ENCODE results near the gene GPX3. TPM values are rescaled to one million over a fixed set of nuclear protein-coding genes. Genes with fewer than 3 reads are reported as not detected.

The GPX3 gene
- total and polyA plus RNA-seq, 10 of the 15 experiments (the other 5 are each of a cell fraction or from before 2014, with no cell fraction given), result 0.04 to 1.0 (median 0.15) TPM; not detected in 3

- no peak overlapping the region for H3K4me2 ChIP-seq (ENCODE audit: control insufficient read depth, insufficient read depth)
- intact Hi-C loops (cut with micrococcal nuclease; ENCODE audit: unreplicated experiment), result no loop called here
- RAD21 ChIA-PET (ENCODE audit: unreplicated experiment), result interaction anchor here (1.7 kb wide), 1 partner anchor 90 kb away, joined by 5 read pairs; no protein-coding TSS in a partner anchor
- WGBS (ENCODE audit: insufficient coverage, insufficient replicate concordance, low lambda C conversion rate, missing lambda C conversion rate), result 91% methylated on average over 9 of the region's 9 CpGs
- POLR2A ChIA-PET, result no interaction called here
- H3K79me2 ChIP-seq (ENCODE audit: control insufficient read depth, insufficient read depth, low read length), result no peaks in the 10 kb centered on the region
- ATAC-seq (no peak), DNase-seq (ENCODE audit: low read depth, low spot score) (no peak), FAIRE-seq (no peak)
- no TSS peak for BruUV-seq (replicated peaks)
- no peak overlapping the region for H2AFZ ChIP-seq (ENCODE audit: control insufficient read depth, low read depth, low read length)
- H4K20me1 ChIP-seq (ENCODE audit: control insufficient read depth, insufficient read depth), result no peaks in the 10 kb centered on the region; the same call in 1 of the 2 replicates
- TF ChIP-seq FOS (IDR thresholded peaks at IDR 0.05; ENCODE audit: borderline replicate concordance, extremely low read depth, insufficient read length) (no peak), NFYA (IDR thresholded peaks at IDR 0.05; ENCODE audit: borderline replicate concordance, low read depth, low read length) (no peak), PML (IDR thresholded peaks at IDR 0.05; ENCODE audit: low read length) (0 out of 2 replicates have a peak, but pooled peaks have one; percentile 19), MTA3 (IDR thresholded peaks at IDR 0.05; ENCODE audit: borderline replicate concordance, low read length) (0 out of 2 replicates have a peak, but pooled peaks have one; percentile 21), PAX5 (IDR thresholded peaks at IDR 0.05; ENCODE audit: borderline replicate concordance, low read depth, low read length) (no peak), ZNF274 (IDR thresholded peaks at IDR 0.05; ENCODE audit: insufficient read depth, insufficient read length) (no peak), TCF12 (IDR thresholded peaks at IDR 0.05; ENCODE audit: low read depth, low read length) (no peak), MTA2 (IDR thresholded peaks at IDR 0.05; ENCODE audit: low read depth) (no peak), BACH1 (IDR thresholded peaks at IDR 0.05; ENCODE audit: borderline replicate concordance) (no peak), RELB (IDR thresholded peaks at IDR 0.05; ENCODE audit: low read depth) (no peak), IRF5 (IDR thresholded peaks at IDR 0.05; ENCODE audit: borderline replicate concordance) (no peak), CREB1 (IDR thresholded peaks at IDR 0.05; ENCODE audit: low read depth) (no peak), TAF1 (IDR thresholded peaks at IDR 0.05; ENCODE audit: borderline replicate concordance, low read depth, low read length) (no peak), POLR2AphosphoS2 (IDR thresholded peaks at IDR 0.05; ENCODE audit: low read depth, low read length) (peak; percentile 70), SUPT20H (IDR thresholded peaks at IDR 0.05; ENCODE audit: borderline replicate concordance, control insufficient read depth, low read depth, low read length) (no peak), RELA (IDR thresholded peaks at IDR 0.05; ENCODE audit: borderline replicate concordance, partially characterized antibody) (no peak), GABPA (IDR thresholded peaks at IDR 0.05; ENCODE audit: low read depth) (no peak), SREBF1 (IDR thresholded peaks at IDR 0.05; ENCODE audit: low read length) (no peak)
- TF ChIP-seq, protein P1, sequence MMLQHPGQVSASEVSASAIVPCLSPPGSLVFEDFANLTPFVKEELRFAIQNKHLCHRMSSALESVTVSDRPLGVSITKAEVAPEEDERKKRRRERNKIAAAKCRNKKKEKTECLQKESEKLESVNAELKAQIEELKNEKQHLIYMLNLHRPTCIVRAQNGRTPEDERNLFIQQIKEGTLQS (IDR thresholded peaks at IDR 0.05; ENCODE audit: borderline replicate concordance, extremely low read depth, low read depth, low read length), result no peak
- SMC1A ChIA-PET (ENCODE audit: uncharacterized antibody, unreplicated experiment), result interaction anchor here (1.1 to 1.7 kb wide), 2 partner anchors 89 to 139 kb away, joined by 3 to 5 read pairs; no protein-coding TSS in a partner anchor
- no peaks in the 10 kb centered on the region for H3K27me3 ChIP-seq (replicated peaks in 1 of 2; ENCODE audit: control insufficient read depth in 2 of 2, insufficient read depth in 2 of 2, low read length in 1 of 2)
- CTCF ChIA-PET, result interaction anchor here (1.4 to 1.8 kb wide), 2 partner anchors 139 to 325 kb away, joined by 3 to 4 read pairs; partner anchors contain the start of gene RBM22
- H3K36me3 ChIP-seq (ENCODE audit: control insufficient read depth in 2 of 2, insufficient read depth in 2 of 2, low read length in 1 of 2), result peaks cover 26 to 28% of the 10 kb centered on the region in 2 experiments
- H3K27ac ChIP-seq (ENCODE audit: control insufficient read depth, insufficient read depth), result no peak overlapping the region
- no peak overlapping the region for H3K4me3 ChIP-seq
- in situ Hi-C loops (cut with MboI), result no loop called here
- no peaks in the 10 kb centered on the region for H3K9me3 ChIP-seq (replicated peaks; ENCODE audit: control insufficient read depth, insufficient read depth, low read length)
- no peak overlapping the region for H3K9ac ChIP-seq (ENCODE audit: control insufficient read depth, insufficient read depth, low read length)
- H3K4me1 ChIP-seq (ENCODE audit: control insufficient read depth, insufficient read depth, low read length), result no peaks in the 10 kb centered on the region
Observed at GRCh38 chr5:151026088-151026487, 5.7 kb downstream of the GPX3 start.
